ENCODE results near the gene CSNK1E. TPM values are rescaled to one million over a fixed set of nuclear protein-coding genes. Genes with fewer than 3 reads are reported as not detected.

Gene CSNK1E
- total and polyA plus RNA-seq, 10 of the 15 experiments (the other 5 are each of a cell fraction or from before 2014, with no cell fraction given), result 5.9 to 107 (median 64.9) TPM

GRCh38 chr22:38258895-38259294 is 58.3 kb downstream of the CSNK1E start:
- ATAC-seq (no peak), DNase-seq (ENCODE audit: low read depth, low spot score) (no peak), FAIRE-seq (no peak)
- in situ Hi-C loops (cut with MboI) (no loop called here), intact Hi-C loops (cut with micrococcal nuclease; ENCODE audit: unreplicated experiment) (no loop called here)
- no peaks in the 10 kb centered on the region for H3K36me3 ChIP-seq (ENCODE audit: control insufficient read depth in 2 of 2, insufficient read depth in 2 of 2, low read length in 1 of 2)
- H2AFZ ChIP-seq (ENCODE audit: control insufficient read depth, low read depth, low read length), result no peak overlapping the region
- no peak overlapping the region for H3K4me3 ChIP-seq
- no peaks in the 10 kb centered on the region for H4K20me1 ChIP-seq (ENCODE audit: control insufficient read depth, insufficient read depth)
- BruUV-seq (replicated peaks), result no TSS peak
- H3K79me2 ChIP-seq (ENCODE audit: control insufficient read depth, insufficient read depth, low read length), result peaks cover 4% of the 10 kb centered on the region
- SMC1A ChIA-PET (ENCODE audit: uncharacterized antibody, unreplicated experiment), result interaction anchor here (1.0 to 1.6 kb wide), 2 partner anchors 11 to 145 kb away, joined by 3 to 4 read pairs; no protein-coding TSS in a partner anchor
- RAD21 ChIA-PET (ENCODE audit: unreplicated experiment), result no interaction called here
- CTCF ChIA-PET, result no interaction called here
- H3K9ac ChIP-seq (ENCODE audit: control insufficient read depth, insufficient read depth, low read length), result no peak overlapping the region
- POLR2A ChIA-PET, result no interaction called here
- H3K9me3 ChIP-seq (replicated peaks; ENCODE audit: control insufficient read depth, insufficient read depth, low read length), result no peaks in the 10 kb centered on the region
- peaks cover 32% of the 10 kb centered on the region for H3K4me1 ChIP-seq (ENCODE audit: control insufficient read depth, insufficient read depth, low read length)
- 96% methylated on average over 8 of the region's 8 CpGs for WGBS (ENCODE audit: insufficient coverage, insufficient replicate concordance, low lambda C conversion rate, missing lambda C conversion rate)
- TF ChIP-seq PKNOX1 (IDR thresholded peaks at IDR 0.05) (no peak), POU2F2 (IDR thresholded peaks at IDR 0.05; ENCODE audit: borderline replicate concordance, low read depth, low read length) (no peak), ZNF274 (IDR thresholded peaks at IDR 0.05; ENCODE audit: insufficient read depth, insufficient read length) (no peak), TBL1XR1 (IDR thresholded peaks at IDR 0.05; ENCODE audit: low read depth, low read length) (no peak), RBBP5 (conservative IDR thresholded peaks at IDR 0.05) (no peak), STAT1 (conservative IDR thresholded peaks at IDR 0.05) (no peak), ATF2 (IDR thresholded peaks at IDR 0.05; ENCODE audit: low read length) (no peak)
- TF ChIP-seq, protein P1, sequence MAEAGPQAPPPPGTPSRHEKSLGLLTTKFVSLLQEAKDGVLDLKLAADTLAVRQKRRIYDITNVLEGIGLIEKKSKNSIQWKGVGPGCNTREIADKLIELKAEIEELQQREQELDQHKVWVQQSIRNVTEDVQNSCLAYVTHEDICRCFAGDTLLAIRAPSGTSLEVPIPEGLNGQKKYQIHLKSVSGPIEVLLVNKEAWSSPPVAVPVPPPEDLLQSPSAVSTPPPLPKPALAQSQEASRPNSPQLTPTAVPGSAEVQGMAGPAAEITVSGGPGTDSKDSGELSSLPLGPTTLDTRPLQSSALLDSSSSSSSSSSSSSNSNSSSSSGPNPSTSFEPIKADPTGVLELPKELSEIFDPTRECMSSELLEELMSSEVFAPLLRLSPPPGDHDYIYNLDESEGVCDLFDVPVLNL (IDR thresholded peaks at IDR 0.05; ENCODE audit: low read depth, low read length), result no peak
- TF ChIP-seq, protein P2, sequence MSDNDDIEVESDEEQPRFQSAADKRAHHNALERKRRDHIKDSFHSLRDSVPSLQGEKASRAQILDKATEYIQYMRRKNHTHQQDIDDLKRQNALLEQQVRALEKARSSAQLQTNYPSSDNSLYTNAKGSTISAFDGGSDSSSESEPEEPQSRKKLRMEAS (IDR thresholded peaks at IDR 0.05; ENCODE audit: low read depth, low read length), result no peak
- H3K27ac ChIP-seq (ENCODE audit: control insufficient read depth, insufficient read depth), result no peak overlapping the region
- H3K27me3 ChIP-seq (replicated peaks in 1 of 2; ENCODE audit: control insufficient read depth in 2 of 2, insufficient read depth in 2 of 2, low read length in 1 of 2), result no peaks in the 10 kb centered on the region
- H3K4me2 ChIP-seq (ENCODE audit: control insufficient read depth, insufficient read depth), result no peak overlapping the region
